Uterus (tissue), 4 donors: ENCODE results near the gene OXNAD1. TPM values are rescaled to one million over a fixed set of nuclear protein-coding genes. Genes with fewer than 3 reads are reported as not detected.

Experiments used
- DNase-seq, 2 donors: peaks; one replicate each; pipeline ENCODE4 v3.0.0-alpha.2; 2019 to 2020
- H3K27ac ChIP-seq, 2 donors: fragments of 200-600 bp; sonication (generic); 1 replicate in 1 of 2; 2 replicates in 1 of 2; pipeline ENCODE4 v1.5.1; 2016 to 2018
- H3K27me3 ChIP-seq, 2 donors: fragments of 200-600 bp; sonication (generic); one replicate each; pipeline ENCODE4 v1.5.1; 2018 to 2019; ENCODE audit warnings: control low read depth in 1 of 2
- H3K36me3 ChIP-seq, 2 donors: fragments of 200-600 bp; sonication (generic); one replicate each; pipeline ENCODE4 v1.5.1; 2019; ENCODE audit warnings: control low read depth in 1 of 2
- H3K4me1 ChIP-seq, 2 donors: fragments of 200-600 bp; sonication (generic); one replicate each; pipeline ENCODE4 v1.5.1; 2018 to 2019; ENCODE audit warnings: control low read depth in 1 of 2
- H3K4me3 ChIP-seq, 2 donors: fragments of 200-600 bp; sonication (generic); 1 replicate in 1 of 2; 2 replicates in 1 of 2; pipeline ENCODE4 v1.5.1; 2018 to 2019; ENCODE audit warnings: mild to moderate bottlenecking in 1 of 2
- H3K9me3 ChIP-seq, 2 donors: fragments of 200-600 bp; sonication (generic); one replicate each; pipeline ENCODE4 v1.5.1; 2019; ENCODE audit warnings: control low read depth in 1 of 2
- POLR2A ChIP-seq, 2 donors: fragments of 450-650 bp; IDR thresholded peaks; one replicate each; pipeline ENCODE4 v1.6.1; 2016; ENCODE audit warnings: antibody characterized with exemption in 2 of 2, mild to moderate bottlenecking in 1 of 2, moderate library complexity in 1 of 2
- intact Hi-C: fragments of 100-400 bp; cut with DNase I; formaldehyde crosslinking; loops from one replicate; pipeline ENCODE4 v1.15.1; 2023; ENCODE audit warnings: low total_unique reads
- total RNA-seq, 4 donors: library from RNA; depleted of rRNA in 3 of 4; stranded (reverse); fragments of >200 nt in 3 of 4; gene quantifications; one replicate each; pipeline versions ENCODE4 v1.1.0 to v1.2.4, GENCODE V29; 2014 to 2023
- TF ChIP-seq, protein P1 (sequence below), 4 experiments: fragments of 200-600 bp in 2 of 4; fragments of 450-650 bp in 2 of 4; sonication (generic) in 2 of 4; IDR thresholded peaks; one replicate each; pipeline ENCODE4 v1.5.1; 2016 to 2019; ENCODE audit warnings: antibody characterized with exemption in 4 of 4, mild to moderate bottlenecking in 2 of 4, moderate library complexity in 1 of 4
- donor health status: DM: yes; HTN: yes; CAD: no.

OXNAD1 gene
- total RNA-seq, 4 donors from 2014 or later, result 14.7 to 33.2 (median 32.3) TPM

GRCh38 chr3:16270855-16271254 lies 5.8 kb downstream of the OXNAD1 start:
- no peak overlapping the region for H3K27ac ChIP-seq
- H3K9me3 ChIP-seq, result no peaks in the 10 kb centered on the region
- intact Hi-C loops, result no loop called here
- H3K36me3 ChIP-seq, result no peaks in the 10 kb centered on the region
- TF ChIP-seq, protein P1, sequence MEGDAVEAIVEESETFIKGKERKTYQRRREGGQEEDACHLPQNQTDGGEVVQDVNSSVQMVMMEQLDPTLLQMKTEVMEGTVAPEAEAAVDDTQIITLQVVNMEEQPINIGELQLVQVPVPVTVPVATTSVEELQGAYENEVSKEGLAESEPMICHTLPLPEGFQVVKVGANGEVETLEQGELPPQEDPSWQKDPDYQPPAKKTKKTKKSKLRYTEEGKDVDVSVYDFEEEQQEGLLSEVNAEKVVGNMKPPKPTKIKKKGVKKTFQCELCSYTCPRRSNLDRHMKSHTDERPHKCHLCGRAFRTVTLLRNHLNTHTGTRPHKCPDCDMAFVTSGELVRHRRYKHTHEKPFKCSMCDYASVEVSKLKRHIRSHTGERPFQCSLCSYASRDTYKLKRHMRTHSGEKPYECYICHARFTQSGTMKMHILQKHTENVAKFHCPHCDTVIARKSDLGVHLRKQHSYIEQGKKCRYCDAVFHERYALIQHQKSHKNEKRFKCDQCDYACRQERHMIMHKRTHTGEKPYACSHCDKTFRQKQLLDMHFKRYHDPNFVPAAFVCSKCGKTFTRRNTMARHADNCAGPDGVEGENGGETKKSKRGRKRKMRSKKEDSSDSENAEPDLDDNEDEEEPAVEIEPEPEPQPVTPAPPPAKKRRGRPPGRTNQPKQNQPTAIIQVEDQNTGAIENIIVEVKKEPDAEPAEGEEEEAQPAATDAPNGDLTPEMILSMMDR (IDR thresholded peaks at IDR 0.05), result no peak
- TF ChIP-seq POLR2A (IDR thresholded peaks at IDR 0.05), result no peak
- no peak for DNase-seq
- H3K4me3 ChIP-seq, result no peak overlapping the region
- no peaks in the 10 kb centered on the region for H3K27me3 ChIP-seq
- H3K4me1 ChIP-seq, result no peaks in the 10 kb centered on the region

- Histone ChIP-seq H3K4me3 (no peak overlapping the region), H3K27me3 (no peaks in the 10 kb centered on the region), H3K4me1 (no peaks in the 10 kb centered on the region), H3K9me3 (no peaks in the 10 kb centered on the region), H3K36me3 (no peaks in the 10 kb centered on the region), H3K27ac (no peak overlapping the region)
- no peak for TF ChIP-seq POLR2A (IDR thresholded peaks at IDR 0.05)
- TF ChIP-seq, protein P1 (IDR thresholded peaks at IDR 0.05), result no peak
- no peak for DNase-seq
- intact Hi-C loops, result no loop called here
Measured at GRCh38 chr3:16272588-16272987, 7.6 kb downstream of the OXNAD1 start.

- intact Hi-C loops, result no loop called here
- TF ChIP-seq POLR2A (IDR thresholded peaks at IDR 0.05), result no peak
- TF ChIP-seq, protein P1 (IDR thresholded peaks at IDR 0.05), result no peak
- H3K4me1 ChIP-seq, result no peaks in the 10 kb centered on the region
- no peaks in the 10 kb centered on the region for H3K27me3 ChIP-seq
- no peaks in the 10 kb centered on the region for H3K36me3 ChIP-seq
- no peaks in the 10 kb centered on the region for H3K9me3 ChIP-seq
- DNase-seq, result no peak
- H3K4me3 ChIP-seq, result no peak overlapping the region
- H3K27ac ChIP-seq, result no peak overlapping the region
Measured at GRCh38 chr3:16273867-16274266, 8.9 kb downstream of the OXNAD1 start.

DNA sequence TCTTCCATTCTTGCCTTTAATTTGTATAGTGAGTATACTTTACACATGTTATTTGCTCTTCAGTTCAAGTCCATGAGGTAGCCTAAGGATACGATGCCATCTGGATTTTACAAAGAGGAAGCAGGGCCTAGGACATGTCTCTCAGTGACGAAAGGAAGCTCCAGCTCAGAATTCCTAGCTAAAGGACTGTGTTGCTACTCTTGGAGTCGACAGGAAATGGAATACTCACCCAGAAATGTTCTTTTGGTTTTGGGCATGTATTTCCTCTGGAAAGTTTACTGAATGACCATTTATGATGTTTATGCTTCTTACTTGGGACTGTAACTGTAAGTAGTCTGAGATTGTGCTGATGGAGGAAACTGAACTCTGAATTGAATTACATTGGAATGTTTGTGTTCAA lies 12.5 kb downstream of the OXNAD1 start:
- H3K27ac ChIP-seq, result no peak overlapping the region
- H3K36me3 ChIP-seq, result no peaks in the 10 kb centered on the region
- no peaks in the 10 kb centered on the region for H3K9me3 ChIP-seq
- DNase-seq, result no peak
- TF ChIP-seq, protein P1 (IDR thresholded peaks at IDR 0.05), result no peak
- TF ChIP-seq POLR2A (IDR thresholded peaks at IDR 0.05), result no peak
- H3K4me1 ChIP-seq, result no peaks in the 10 kb centered on the region
- intact Hi-C loops, result no loop called here
- H3K27me3 ChIP-seq, result no peaks in the 10 kb centered on the region
- H3K4me3 ChIP-seq, result no peak overlapping the region

- TF ChIP-seq, protein P1 (IDR thresholded peaks at IDR 0.05), result no peak
- TF ChIP-seq POLR2A (IDR thresholded peaks at IDR 0.05), result no peak
- no peak overlapping the region for H3K27ac ChIP-seq
- H3K36me3 ChIP-seq, result no peaks in the 10 kb centered on the region
- intact Hi-C loops, result no loop called here
- no peaks in the 10 kb centered on the region for H3K4me1 ChIP-seq
- no peaks in the 10 kb centered on the region for H3K27me3 ChIP-seq
- H3K4me3 ChIP-seq, result no peak overlapping the region
- H3K9me3 ChIP-seq, result no peaks in the 10 kb centered on the region
- peak in 1 of 2 donors; percentile 29 for DNase-seq
Measured at GRCh38 chr3:16279010-16279801, 14.2 kb downstream of the OXNAD1 start.
